ENCODE data around the gene CAST.

Gene CAST

GRCh38 chr5:96648593-96648992 lies 13.6 kb upstream of the CAST start:
- no peak for DNase-seq

GRCh38 chr5:96649251-96649662 lies 12.9 kb upstream of the CAST start:
- no peak for DNase-seq

GRCh38 chr5:96649681-96650540 lies 12.3 kb upstream of the CAST start:
- no peak for DNase-seq

- no peak for DNase-seq
Observed at GRCh38 chr5:96651047-96651446, 11.1 kb upstream of the CAST start.

GRCh38 chr5:96651948-96652753 lies 10.0 kb upstream of the CAST start:
- no peak for DNase-seq

- no peak for DNase-seq
Observed at GRCh38 chr5:96652769-96653454, 9.3 kb upstream of the CAST start.

- DNase-seq: no peak
Observed at GRCh38 chr5:96654209-96654608, 8.0 kb upstream of the CAST start.

- DNase-seq: no peak
Observed at GRCh38 chr5:96655085-96655484, 7.1 kb upstream of the CAST start.

GRCh38 chr5:96655506-96655905 lies 6.7 kb upstream of the CAST start:
- no peak for DNase-seq

GRCh38 chr5:96657068-96657467 lies 5.1 kb upstream of the CAST start:
- DNase-seq: no peak

- no peak for DNase-seq
Observed at GRCh38 chr5:96658272-96658671, 3.9 kb upstream of the CAST start.

GRCh38 chr5:96659170-96659569 lies 3.0 kb upstream of the CAST start:
- DNase-seq: no peak

GRCh38 chr5:96660971-96661854 lies 963 bp upstream of the CAST start:
- no peak for DNase-seq

GRCh38 chr5:96662725-96663518 lies 746 bp downstream of the CAST start:
- DNase-seq: peak; percentile 80

- no peak for DNase-seq
Observed at GRCh38 chr5:96663608-96664007, 1.4 kb downstream of the CAST start.

- DNase-seq: no peak
Observed at GRCh38 chr5:96664669-96665068, 2.5 kb downstream of the CAST start.

- DNase-seq: no peak
Observed at GRCh38 chr5:96668725-96669124, 6.5 kb downstream of the CAST start.

- DNase-seq: no peak
Observed at GRCh38 chr5:96669909-96670308, 7.7 kb downstream of the CAST start.

- no peak for DNase-seq
Observed at GRCh38 chr5:96671441-96671840, 9.3 kb downstream of the CAST start.

- no peak for DNase-seq
Observed at GRCh38 chr5:96673127-96673526, 11.0 kb downstream of the CAST start.

- DNase-seq: no peak
Observed at GRCh38 chr5:96675882-96676281, 13.7 kb downstream of the CAST start.

GRCh38 chr5:96677496-96677895 lies 15.3 kb downstream of the CAST start:
- no peak for DNase-seq

Data from NCI-H2029 (cell line).